Measurements from ENCODE around the gene GALNT10.

- TF ChIP-seq CTCF (IDR thresholded peaks at IDR 0.05) (no peak), POLR2A (IDR thresholded peaks at IDR 0.05) (no peak)
These were observed 4.1 kb downstream of the GALNT10 start for GRCh38 chr5:154194345-154195329.

All from lower leg skin (tissue), 3 donors.